Tongue (tissue), 2 donors: Measurements from ENCODE around the gene SLC2A4RG. TPM values are rescaled to one million over a fixed set of nuclear protein-coding genes. Genes with fewer than 3 reads are reported as not detected.

ENCODE experiments used
- DNase-seq: peaks from one replicate; pipeline ENCODE4 v3.0.0-alpha.2; 2015
- total RNA-seq: library from RNA; depleted of rRNA; stranded (reverse); fragments of >200 nt; gene quantifications from one replicate; pipeline ENCODE4 v1.2.3, GENCODE V29; 2014

The SLC2A4RG gene
- total RNA-seq, 1 donor from 2014 or later: 67.0 TPM

DNA sequence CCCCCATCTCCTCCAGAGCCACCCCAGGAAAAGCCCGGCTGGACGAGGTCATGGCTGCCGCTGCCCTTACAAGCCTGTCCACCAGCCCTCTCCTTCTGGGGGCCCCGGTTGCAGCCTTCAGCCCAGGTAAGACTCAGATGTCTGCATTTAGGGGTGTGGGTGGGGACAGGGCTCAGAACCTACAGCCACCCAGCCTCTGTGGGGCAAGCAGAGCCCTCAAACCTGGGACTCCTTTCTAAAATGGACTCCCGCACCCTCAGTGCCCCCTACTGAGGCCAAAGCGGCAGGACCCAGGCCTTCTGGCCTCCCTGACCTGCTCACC lies 1.7 kb downstream of the SLC2A4RG start:
- no peak for DNase-seq

DNA sequence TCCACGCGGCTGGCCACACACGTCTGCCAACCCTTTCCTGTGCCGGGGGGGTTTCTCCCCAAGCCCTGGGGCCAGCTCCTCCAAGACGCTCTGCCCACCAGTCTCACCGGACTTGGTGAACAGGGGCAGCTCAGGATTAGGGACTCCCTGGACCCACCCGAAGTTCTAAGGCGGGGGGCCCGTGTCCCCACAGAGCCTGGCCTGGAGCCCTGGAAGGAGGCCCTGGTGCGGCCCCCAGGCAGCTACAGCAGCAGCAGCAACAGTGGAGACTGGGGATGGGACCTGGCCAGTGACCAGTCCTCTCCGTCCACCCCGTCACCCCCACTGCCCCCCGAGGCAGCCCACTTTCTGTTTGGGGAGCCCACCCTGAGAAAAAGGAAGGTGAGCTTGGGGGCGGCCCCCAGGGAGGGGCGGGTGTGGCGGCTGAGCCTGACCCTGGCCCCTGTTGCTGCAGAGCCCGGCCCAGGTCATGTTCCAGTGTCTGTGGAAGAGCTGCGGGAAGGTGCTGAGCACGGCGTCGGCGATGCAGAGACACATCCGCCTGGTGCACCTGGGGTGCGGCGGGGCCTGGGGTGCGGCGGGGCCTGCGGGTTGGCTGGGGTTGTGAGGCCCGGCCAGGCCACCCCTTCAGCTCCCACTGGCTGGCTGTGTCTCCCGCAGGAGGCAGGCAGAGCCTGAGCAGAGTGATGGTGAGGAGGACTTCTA lies 2.3 kb downstream of the SLC2A4RG start:
- DNase-seq: no peak

DNA sequence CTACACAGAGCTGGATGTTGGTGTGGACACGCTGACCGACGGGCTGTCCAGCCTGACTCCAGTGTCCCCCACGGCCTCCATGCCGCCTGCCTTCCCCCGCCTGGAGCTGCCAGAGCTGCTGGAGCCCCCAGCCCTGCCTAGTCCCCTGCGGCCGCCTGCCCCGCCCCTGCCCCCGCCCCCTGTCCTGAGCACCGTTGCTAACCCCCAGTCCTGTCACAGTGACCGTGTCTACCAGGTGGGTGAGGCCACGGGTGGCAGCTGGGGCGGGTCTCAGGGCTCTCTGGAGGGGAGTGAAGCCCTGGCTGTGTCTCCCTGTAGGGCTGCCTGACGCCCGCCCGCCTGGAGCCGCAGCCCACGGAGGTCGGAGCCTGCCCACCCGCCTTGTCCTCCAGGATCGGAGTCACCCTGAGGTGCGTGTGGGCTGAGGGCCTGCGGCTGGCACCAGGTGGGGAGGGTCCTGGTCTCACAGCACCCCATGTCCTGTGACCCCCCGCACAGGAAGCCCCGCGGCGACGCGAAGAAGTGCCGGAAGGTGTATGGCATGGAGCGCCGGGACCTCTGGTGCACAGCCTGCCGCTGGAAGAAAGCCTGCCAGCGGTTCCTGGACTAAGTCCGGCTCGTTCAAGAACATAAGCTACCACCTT lies 2.9 kb downstream of the SLC2A4RG start:
- DNase-seq: no peak

DNA sequence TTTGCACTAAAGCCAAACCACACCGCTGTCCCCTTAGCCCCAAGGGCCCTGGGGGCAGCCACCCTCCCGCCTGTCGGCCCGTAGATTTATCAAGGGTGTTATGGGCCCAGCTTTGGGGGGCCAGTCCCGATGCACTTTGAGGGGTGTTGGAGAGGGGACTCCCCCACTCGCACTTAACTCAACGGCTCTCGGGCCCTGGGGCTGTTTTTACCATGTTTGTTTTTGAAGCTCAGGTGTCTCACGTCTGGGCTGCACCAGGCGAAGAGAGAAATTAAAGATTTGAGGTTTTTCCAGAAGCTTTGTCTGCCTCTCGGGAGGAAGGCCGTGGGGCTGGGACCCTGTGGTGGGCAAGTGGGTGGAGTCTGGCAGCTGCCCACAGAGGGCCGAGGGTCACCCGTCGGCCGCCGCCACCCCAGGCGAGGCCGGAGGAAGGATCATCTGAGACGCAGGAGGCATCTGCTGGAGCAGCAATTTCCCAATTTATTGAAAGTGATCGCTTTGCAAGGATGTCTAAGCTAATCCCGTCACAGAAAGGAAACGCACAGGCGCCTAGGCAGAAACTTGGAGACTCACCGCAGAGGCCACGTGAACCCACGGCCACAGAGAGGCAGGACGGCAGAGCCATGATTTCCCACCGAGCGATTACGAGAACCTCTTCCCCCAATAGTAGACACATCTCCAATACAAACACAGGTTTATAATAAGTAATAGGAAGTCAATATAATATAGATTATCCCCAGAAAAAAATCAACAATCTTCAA lies 3.8 kb downstream of the SLC2A4RG start:
- DNase-seq: no peak

DNA sequence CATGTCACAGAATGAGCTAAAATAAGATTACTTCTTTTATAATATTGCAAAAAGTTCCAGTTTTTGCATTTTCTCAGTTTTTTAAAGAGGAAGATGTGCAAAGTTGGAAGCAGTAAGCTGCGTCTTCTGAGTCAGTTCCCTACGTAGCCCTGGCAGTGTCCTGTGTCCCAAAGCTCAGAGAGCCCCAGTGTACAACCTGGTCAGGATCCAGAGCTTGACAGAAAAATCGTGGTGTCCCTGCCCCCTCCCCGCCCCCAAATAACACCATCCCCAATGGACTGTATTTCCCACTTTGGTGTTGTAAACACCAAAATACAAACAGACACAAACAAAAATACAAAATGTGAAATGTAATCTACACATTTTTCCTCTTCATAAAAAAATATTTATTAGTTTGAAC lies 4.6 kb downstream of the SLC2A4RG start:
- no peak for DNase-seq

DNA sequence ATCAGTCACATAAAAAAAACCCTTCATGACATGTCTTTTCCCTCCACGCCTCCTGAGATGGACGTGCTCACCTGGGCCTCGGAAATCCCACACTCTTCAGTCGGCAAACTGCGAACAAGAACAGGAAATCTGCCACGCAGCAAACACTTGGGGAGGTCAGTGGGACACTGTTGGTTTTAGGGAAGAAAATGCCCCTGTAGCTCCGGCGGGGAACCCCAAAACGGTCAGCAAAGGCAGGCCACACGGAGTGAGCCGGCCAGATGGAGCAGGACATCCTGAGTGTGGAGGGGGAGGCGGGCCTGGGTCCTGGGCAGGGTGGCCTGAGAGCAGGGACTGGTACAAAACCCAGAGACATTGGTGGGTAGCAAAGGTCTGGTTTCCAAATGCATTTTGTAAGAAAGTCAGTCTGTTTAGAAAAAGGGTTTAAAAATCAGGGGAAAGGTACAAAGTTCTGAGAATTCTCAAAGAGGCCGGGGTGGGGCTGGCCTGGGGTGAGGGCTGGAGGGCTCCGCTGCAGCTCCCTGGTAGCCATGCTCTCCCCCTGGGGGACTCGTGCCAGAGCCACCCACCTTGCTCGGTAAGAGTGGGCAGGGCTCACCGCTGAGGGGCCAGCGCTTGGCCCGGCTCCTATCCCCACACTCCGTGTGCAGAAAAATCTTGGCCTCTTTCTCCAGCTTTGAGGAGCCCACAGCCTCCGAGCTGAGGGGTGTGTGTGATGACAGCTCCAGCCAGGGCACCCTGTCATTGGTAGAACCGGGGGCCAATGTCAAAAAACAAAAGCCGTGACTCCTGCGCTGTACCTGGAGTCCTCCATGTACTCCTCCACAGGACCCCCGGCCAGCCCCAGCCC lies 5.2 kb downstream of the SLC2A4RG start:
- DNase-seq: no peak

DNA sequence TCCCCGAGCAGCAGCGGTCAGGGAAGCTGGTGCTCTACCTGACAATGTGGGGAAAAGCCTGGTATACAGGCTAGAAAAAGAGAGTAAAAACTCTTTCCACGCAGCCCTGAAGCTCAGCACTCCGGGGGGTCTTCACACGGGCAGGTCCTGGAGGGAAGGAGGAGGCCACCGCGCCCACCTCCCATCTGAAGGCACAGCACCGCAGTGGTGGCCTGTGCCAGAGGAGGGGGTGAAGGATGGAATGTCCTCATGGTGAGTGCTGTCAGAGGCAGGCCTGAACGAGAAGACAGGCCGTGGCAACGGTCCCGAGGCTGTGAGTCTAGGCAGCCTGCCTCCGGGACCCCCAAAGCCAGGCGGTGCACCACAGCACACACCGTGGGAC lies 5.8 kb downstream of the SLC2A4RG start:
- no peak for DNase-seq

DNA sequence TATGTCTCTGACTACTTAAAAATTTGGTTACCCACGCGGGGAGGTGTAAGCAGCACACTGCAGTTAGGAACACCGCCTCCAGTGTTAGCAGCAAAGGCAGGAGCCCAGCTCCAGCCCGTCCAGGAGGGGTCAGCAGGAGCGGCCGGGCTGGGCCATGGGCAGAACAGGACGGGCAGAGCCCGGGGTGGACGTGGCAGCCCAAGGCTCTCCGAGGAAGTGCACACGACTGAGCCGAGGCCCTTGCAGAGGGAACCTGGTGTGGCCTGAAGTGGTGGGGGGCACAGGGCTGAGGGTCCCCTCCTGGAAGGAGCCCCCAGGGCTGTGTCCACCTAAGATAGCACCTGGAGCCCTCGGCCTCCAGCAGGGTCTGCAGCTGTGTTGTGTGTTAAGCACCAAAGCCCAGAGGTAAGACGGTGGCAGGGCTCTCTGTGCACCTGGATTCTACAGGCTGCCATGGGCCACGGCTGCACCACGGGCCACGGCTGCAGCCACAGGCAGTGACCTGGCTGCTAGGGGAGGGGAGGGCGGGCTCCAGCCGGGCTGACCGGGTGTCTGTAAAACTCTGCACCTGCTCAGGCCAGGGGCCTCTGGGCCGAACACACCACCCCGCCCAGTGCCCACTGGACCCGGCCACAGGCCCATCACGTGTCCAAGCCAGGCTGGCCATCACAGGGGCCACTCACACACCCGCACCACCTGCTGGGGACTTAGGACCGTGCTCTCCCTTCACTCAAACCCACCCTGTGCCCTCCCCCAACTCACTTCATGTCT lies 6.6 kb downstream of the SLC2A4RG start:
- no peak for DNase-seq

DNA sequence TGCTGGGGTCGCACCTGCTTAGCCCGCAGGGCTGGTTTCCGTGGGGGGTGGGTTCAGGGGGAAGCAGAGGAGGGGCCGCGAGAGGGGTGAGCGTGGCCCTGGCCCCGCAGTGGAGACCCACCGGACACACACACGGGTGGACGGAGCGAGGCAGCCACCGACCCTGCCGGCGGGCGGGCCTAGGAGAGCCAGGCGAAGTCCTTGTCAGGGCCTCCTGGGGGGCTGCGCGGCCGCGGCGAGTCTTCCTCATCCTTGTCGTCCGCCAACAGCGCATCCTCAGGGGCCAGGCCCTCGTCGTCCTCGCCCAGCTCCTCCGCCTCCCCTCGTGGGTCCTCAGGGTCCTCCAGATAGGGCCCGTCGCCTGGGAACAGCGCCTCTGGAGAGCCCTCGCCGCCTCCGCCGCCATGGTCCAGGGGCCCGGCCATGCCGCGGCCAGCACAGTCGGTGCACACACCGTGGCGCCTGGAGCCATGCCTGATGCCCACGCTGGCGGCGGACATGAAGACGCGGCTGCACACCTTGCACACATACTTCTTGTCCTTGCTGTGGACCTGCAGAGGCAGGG lies 7.3 kb downstream of the SLC2A4RG start:
- no peak for DNase-seq

DNA sequence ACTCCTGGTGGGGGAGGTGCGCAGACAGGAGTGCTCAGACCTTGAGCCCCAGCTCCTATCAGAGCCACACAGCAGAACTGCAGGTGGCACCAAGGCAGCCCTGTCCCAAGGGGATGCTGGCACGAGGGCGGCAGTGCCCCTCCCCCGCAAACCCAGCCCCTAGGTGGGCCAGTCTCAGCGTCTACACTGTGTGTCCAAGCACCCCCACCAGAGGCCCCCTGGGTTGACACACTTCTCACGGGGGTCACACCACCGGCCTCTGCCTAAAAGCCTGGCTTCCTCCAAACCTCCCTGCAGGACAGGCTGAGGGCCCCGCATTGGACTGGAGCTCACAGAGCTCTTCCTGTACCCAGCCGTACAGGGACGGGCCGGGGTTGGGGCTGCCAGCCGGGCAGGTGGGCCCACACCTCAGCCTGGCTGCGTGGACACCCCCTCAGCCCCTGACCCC lies 8.1 kb downstream of the SLC2A4RG start:
- no peak for DNase-seq

DNA sequence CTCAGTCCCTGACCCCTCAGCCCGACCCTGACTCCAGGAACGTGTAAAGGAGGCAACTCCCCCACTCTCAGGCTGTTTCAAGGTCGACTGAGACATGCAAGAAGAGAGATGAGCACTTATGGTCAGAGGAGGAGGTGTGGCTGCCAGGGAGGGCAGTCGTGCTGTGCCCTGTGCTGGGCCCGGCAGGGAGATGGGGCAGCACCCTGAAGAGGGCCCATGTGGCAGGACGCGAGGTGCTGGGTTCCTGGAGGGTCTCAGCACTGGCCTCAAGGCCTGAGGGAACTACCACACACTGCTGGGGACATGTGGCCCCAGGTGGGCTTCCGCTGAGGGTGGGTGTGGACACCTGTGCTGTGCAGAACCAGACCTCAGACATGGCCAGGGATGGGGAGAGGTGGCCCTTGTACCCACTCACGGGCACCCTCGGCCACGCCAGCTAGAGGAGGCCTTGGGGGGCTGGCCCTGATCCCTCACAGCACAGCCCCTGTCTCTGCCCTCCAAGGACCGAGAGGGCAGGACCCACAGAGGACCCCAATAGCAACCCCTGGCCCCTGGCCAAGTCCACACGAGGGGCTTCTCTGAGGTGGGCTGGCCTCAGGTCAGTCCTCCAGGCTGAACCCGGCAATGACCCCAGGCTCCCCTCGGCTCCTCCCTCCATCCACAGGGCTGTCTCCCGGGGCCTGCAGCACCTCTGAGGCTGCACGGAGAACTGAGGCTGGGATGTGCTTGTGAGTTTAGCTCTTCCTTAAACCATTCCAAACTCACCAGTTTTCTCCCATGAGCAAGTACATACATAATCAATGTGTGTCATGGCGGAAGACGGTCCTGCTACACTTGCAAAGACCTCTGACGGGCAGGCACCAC lies 8.7 kb downstream of the SLC2A4RG start:
- no peak for DNase-seq

DNA sequence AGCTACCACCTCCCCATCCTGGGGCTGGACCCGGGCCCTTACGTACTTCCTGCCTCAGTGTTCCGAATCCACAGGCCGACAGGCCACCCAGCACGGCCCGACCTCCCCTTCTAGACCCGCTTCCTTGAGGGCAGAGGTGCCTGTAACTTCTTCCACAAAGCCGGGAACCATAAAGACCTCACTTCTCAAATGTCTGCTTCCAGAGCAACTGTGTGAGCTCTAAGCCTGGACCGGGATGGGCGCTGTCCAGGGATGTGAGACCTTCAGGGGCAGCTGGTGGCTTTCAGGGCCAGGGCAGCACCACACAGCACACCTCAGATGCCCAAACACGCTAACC lies 9.3 kb downstream of the SLC2A4RG start:
- no peak for DNase-seq

DNA sequence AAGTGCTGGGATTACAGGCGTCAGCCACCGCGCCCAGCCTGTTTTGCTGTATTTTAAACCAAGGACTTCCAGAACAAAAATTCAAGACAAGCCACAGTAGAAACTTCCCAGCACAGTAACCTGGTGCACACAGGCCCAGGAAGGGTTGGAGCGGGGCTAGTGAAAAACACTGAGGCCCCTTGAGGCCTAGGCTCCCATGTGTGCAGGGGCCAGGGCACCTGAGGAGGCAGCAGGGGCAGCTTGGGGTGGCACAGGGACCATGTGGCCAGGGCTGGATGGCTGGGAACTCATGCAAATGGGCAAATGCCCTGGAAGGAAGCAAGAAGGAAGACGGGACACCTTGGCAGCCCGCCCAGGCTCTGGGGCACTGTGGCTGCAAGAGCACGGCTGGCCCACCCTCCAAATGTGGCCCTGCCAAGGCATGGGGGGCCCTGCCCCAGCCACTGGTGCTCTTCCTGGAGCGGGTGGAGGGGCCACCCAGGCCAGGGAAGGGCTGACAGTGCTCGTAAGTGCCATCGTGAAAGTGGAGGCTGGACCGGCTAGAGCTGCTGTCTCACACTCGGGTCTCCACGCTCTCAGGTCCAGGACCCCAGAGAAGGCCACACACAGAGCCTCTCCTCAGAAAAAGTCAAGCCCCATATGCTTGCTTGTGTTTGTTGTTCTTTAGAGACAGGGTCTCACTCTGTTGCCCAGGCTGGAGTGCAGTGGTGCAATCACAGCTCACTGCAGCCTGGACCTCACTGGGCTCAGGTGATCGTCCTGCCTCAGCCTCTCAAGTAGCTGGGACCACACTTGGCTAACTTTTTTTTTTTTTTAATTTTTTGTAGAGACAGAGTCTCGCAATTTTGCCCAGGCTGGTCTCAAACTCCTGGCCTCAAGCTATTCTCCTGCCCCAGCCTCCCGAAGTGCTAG lies 10.3 kb downstream of the SLC2A4RG start:
- no peak for DNase-seq

DNA sequence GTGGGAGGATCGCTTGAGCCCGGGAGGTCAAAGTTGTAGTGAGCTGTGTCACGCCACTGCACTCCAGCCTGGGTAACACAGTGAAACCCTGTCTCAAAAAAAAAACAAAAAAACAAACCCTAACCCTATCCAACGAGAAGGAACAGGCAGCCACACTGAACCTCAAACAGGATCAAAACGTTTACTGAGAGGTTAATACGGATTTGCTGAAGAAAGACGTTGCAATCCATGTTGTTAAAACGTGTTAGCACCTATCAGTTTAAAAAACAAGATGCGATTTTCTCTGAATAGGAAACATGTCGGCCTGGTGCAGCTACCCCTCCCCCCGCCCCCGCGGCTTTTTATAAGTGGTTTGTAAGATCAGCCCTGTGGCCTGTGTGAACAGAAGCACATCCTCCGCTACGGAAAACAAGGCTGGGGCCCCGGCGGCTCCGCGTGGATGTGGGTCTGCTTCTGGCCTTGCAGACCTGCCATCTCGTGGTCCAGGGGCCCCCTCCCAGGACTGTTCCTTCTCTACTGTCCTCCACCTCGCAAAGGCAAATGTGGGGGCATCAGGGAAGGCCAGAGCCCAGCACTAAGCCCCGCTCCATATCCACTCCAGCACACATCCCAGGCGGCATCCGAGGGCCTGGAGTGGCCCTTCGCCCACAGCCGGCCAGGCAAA lies 11.4 kb downstream of the SLC2A4RG start:
- DNase-seq: no peak

DNA sequence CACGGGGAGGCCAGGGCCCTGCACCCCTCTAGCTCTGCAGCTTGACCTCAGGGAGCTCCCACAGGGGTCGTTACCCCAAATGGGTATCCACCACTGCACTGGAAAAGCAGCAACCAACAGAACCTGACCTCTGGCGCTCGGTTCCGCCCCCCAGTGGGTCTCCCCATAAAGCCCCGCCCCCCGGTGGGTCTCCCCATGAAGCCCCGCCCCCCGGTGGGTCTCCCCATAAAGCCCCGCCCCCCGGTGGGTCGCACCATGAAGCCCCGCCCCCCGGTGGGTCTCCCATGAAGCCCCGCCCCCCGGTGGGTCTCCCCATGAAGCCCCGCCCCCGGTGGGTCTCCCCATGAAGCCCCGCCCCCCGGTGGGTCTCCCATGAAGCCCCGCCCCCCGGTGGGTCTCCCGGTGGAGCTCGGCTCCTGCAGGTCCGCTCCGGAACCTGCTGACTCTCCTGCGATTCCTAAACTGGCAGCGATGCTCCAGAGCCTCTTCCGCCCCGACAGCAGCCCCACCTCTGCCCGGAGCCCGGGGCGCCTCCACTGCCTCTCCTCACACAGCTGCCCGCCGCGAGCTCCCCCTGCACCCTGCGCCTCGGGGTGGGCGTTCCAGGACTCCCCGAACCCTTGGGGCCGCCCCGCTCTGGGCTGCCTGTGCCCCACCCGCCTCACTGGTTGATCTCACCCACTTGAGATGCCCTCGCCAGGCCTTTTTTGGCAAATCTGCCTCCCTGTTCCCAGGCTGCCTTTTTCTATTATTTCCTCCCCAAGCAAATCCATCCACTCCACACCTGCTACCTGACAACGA lies 12.1 kb downstream of the SLC2A4RG start:
- no peak for DNase-seq

DNA sequence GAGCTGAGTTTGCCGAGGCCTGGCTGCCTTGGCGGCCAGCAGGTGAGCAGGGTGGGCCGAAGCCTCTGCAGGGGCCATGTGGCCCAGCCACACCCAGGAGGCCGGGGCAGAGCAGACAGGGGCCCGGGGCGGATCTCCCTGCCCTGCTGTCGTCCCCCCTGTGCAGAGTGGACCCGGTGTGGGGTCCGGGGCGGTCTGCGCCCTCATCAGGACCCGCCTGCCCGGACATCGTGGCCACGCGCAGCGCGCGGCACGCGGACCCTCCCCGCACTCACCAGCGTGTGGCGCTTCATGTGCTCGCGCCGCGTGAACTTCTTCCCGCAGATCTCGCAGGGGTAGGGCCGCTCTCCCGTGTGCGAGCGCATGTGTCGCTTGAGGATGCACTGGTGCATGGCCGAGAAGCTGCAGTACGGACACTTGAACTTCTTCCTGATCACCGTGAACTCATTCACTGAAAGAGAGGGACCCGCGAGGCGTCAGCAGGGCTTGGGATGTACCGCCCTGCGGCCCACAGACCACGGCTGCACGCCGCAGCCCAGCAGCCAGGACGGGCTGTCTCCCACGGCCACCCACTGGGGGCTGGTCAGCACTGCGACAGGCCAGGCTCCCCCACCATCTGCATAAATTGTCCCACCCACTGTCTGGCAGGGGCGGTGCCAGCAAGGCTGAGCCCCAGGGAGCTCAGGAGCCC lies 13.0 kb downstream of the SLC2A4RG start:
- no peak for DNase-seq

DNA sequence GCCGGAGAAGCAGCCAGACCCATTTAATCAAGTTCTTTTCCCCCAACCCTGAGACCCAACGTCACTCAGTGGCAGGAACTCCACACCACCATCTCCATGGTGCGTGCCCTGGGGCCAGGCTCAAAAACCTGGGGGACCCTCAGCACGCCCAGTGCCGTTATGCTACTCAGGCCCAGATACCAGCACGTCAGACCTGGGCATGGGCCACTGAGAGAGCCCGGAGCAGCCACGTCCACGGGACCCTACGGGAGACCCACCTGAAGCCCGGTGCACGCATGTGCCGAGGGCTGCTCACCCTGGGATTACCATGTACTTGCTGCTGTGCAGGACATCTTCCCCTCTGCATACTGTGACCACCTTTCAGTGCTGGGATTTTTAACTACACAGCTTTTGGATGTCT lies 13.8 kb downstream of the SLC2A4RG start:
- no peak for DNase-seq
